Measurements from ENCODE around the gene SPRED2.

Gene SPRED2

GRCh38 chr2:65277118-65277517 is 155.3 kb downstream of the SPRED2 start:
- DNase-seq (ENCODE audit: low read depth): no peak

GRCh38 chr2:65276609-65277008 is 155.8 kb downstream of the SPRED2 start:
- DNase-seq (ENCODE audit: low read depth): no peak

- no peak for DNase-seq (ENCODE audit: low read depth)
These were observed 157.1 kb downstream of the SPRED2 start for GRCh38 chr2:65275141-65275915.

GRCh38 chr2:65273344-65273743 is 159.1 kb downstream of the SPRED2 start:
- DNase-seq (ENCODE audit: low read depth): no peak

GRCh38 chr2:65268957-65269356 is 163.4 kb downstream of the SPRED2 start:
- no peak for DNase-seq (ENCODE audit: low read depth)

GRCh38 chr2:65267008-65267407 is 165.4 kb downstream of the SPRED2 start:
- no peak for DNase-seq (ENCODE audit: low read depth)

- no peak for DNase-seq (ENCODE audit: low read depth)
These were observed 166.7 kb downstream of the SPRED2 start for GRCh38 chr2:65265671-65266045.

GRCh38 chr2:65264821-65265670 is 167.4 kb downstream of the SPRED2 start:
- DNase-seq (ENCODE audit: low read depth): peak; percentile 83

GRCh38 chr2:65263986-65264385 is 168.4 kb downstream of the SPRED2 start:
- DNase-seq (ENCODE audit: low read depth): no peak

- peak; percentile 47 for DNase-seq (ENCODE audit: low read depth)
These were observed 169.1 kb downstream of the SPRED2 start for GRCh38 chr2:65263262-65263661.

- DNase-seq (ENCODE audit: low read depth): no peak
These were observed 170.7 kb downstream of the SPRED2 start for GRCh38 chr2:65261676-65262075.
